GM19238 (cell line): Measurements from ENCODE around the gene LANCL2.
"Not testable (repeated sequence)": the region's sequence is repeated elsewhere in the genome, so short reads cannot be mapped to it uniquely, and the experiment has no call there.

Experiments used
- DNase-seq: peaks from one replicate; pipeline ENCODE4 v3.0.0; 2011; ENCODE audit warnings: low spot score; ENCODE audit not compliant: insufficient read length

Gene LANCL2

GRCh38 chr7:55469721-55470120 lies 104.6 kb downstream of the LANCL2 start:
- no peak for DNase-seq

- no peak for DNase-seq
These were observed 105.1 kb downstream of the LANCL2 start for GRCh38 chr7:55470261-55470660.

GRCh38 chr7:55471594-55471993 lies 106.5 kb downstream of the LANCL2 start:
- DNase-seq: not testable (repeated sequence)

- DNase-seq: not testable (repeated sequence)
These were observed 107.3 kb downstream of the LANCL2 start for GRCh38 chr7:55472406-55472805.

- no peak for DNase-seq
These were observed 108.0 kb downstream of the LANCL2 start for GRCh38 chr7:55472928-55473725.

- DNase-seq: no peak
These were observed 108.8 kb downstream of the LANCL2 start for GRCh38 chr7:55473932-55474331.

- no peak for DNase-seq
These were observed 110.1 kb downstream of the LANCL2 start for GRCh38 chr7:55474944-55475854.

GRCh38 chr7:55475855-55476803 lies 111.0 kb downstream of the LANCL2 start:
- no peak for DNase-seq

- no peak for DNase-seq
These were observed 112.0 kb downstream of the LANCL2 start for GRCh38 chr7:55476852-55477780.

- no peak for DNase-seq
These were observed 112.7 kb downstream of the LANCL2 start for GRCh38 chr7:55477781-55478374.

- no peak for DNase-seq
These were observed 113.6 kb downstream of the LANCL2 start for GRCh38 chr7:55478700-55479099.

- no peak for DNase-seq
These were observed 116.0 kb downstream of the LANCL2 start for GRCh38 chr7:55481155-55481554.

GRCh38 chr7:55483046-55483445 lies 117.9 kb downstream of the LANCL2 start:
- DNase-seq: no peak
